Gastroesophageal sphincter (tissue), 4 donors: ENCODE measurements around the gene FAAP20. TPM values are rescaled to one million over a fixed set of nuclear protein-coding genes. Genes with fewer than 3 reads are reported as not detected.

Experiments
- ATAC-seq: fragments of 150-250 bp; one replicate; pipeline ENCODE4 v1.9.1; 2016; ENCODE audit warnings: mild to moderate bottlenecking, moderate library complexity
- H3K27ac ChIP-seq, 4 donors: fragments of 200-600 bp; sonication (generic) in 3 of 4; 1 replicate in 3 of 4; 2 replicates in 1 of 4; pipeline ENCODE4 v1.5.1; 2016 to 2019
- H3K27me3 ChIP-seq: fragments of 200-600 bp; sonication (generic); one replicate; pipeline ENCODE4 v1.5.1; 2019
- H3K36me3 ChIP-seq, 2 donors: fragments of 200-600 bp; sonication (generic); one replicate each; pipeline ENCODE4 v1.5.1; 2019; ENCODE audit warnings: control low read depth in 1 of 2
- H3K4me1 ChIP-seq, 3 donors: fragments of 200-600 bp; sonication (generic); 1 replicate in 2 of 3; 2 replicates in 1 of 3; pipeline ENCODE4 v1.5.1; 2016 to 2019; ENCODE audit warnings: control low read depth in 2 of 3
- H3K4me3 ChIP-seq, 2 donors: fragments of 200-600 bp; sonication (generic); one replicate each; pipeline ENCODE4 v1.5.1; 2019; ENCODE audit warnings: mild to moderate bottlenecking in 1 of 2, moderate library complexity in 1 of 2
- H3K9me3 ChIP-seq, 3 donors: fragments of 200-600 bp; sonication (generic); one replicate each; pipeline ENCODE4 v1.5.1; 2017 to 2019; ENCODE audit warnings: control low read depth in 2 of 3
- CTCF ChIP-seq, 4 experiments: fragments of 200-600 bp in 2 of 4; fragments of 450-650 bp in 2 of 4; sonication (generic) in 1 of 4; IDR thresholded peaks; one replicate each; pipeline ENCODE4 v1.5.1; 2017 to 2019; ENCODE audit warnings: antibody characterized with exemption in 4 of 4, mild to moderate bottlenecking in 2 of 4, moderate library complexity in 2 of 4
- EP300 ChIP-seq: sonication (generic); formaldehyde crosslinking; IDR thresholded peaks from one replicate; pipeline ENCODE4 v1.6.1; 2017; ENCODE audit warnings: antibody characterized with exemption, mild to moderate bottlenecking
- POLR2A ChIP-seq, 2 donors: fragments of 450-650 bp; IDR thresholded peaks; one replicate each; pipeline ENCODE4 v1.6.1; 2017; ENCODE audit warnings: antibody characterized with exemption in 2 of 2, mild to moderate bottlenecking in 2 of 2, moderate library complexity in 1 of 2
- POLR2AphosphoS5 ChIP-seq: sonication (generic); formaldehyde crosslinking; IDR thresholded peaks from one replicate; pipeline ENCODE4 v1.6.1; 2017; ENCODE audit warnings: antibody characterized with exemption
- WGBS, 2 donors: methylation state at CpG; one replicate each; pipeline ENCODE4 v1.1.5; 2018; ENCODE audit warnings: low coverage in 1 of 2; 5-methylcytosine and 5-hydroxymethylcytosine counted together
- total RNA-seq, 4 donors: library from RNA; depleted of rRNA; stranded (reverse); fragments of >200 nt; gene quantifications; one replicate each; pipeline ENCODE4 v1.1.0, GENCODE V29; 2016

The FAAP20 gene
- total RNA-seq, 4 donors from 2014 or later = 25.8 to 51.1 (median 43.3) TPM

GRCh38 chr1:2214541-2215241 lies 20.1 kb upstream of the FAAP20 start:
- WGBS, 2 donors = 20 to 48% methylated on average over 1 to 2 of the region's 21 CpGs
- H3K4me3 ChIP-seq = peak overlapping the region in 1 of 2 donors; percentile 48
- H3K9me3 ChIP-seq = no peaks in the 10 kb centered on the region
- no peaks in the 10 kb centered on the region for H3K36me3 ChIP-seq
- peak; percentile 20 for ATAC-seq
- no peaks in the 10 kb centered on the region for H3K27me3 ChIP-seq
- H3K27ac ChIP-seq = peak overlapping the region; percentile 93 to 100 (median 98)
- H3K4me1 ChIP-seq = peaks cover 13 to 55% (median 38%) of the 10 kb centered on the region in 3 donors
- TF ChIP-seq CTCF (IDR thresholded peaks at IDR 0.05) = no peak

GRCh38 chr1:2213576-2214505 lies 19.3 kb upstream of the FAAP20 start:
- ATAC-seq = peak; percentile 83
- peak overlapping the region; percentile 93 to 100 (median 98) for H3K27ac ChIP-seq
- H3K9me3 ChIP-seq = no peaks in the 10 kb centered on the region
- H3K4me3 ChIP-seq = peak overlapping the region in 1 of 2 donors; percentile 48
- no peaks in the 10 kb centered on the region for H3K36me3 ChIP-seq
- no peaks in the 10 kb centered on the region for H3K27me3 ChIP-seq
- H3K4me1 ChIP-seq = peaks cover 13 to 63% (median 47%) of the 10 kb centered on the region in 3 donors
- TF ChIP-seq EP300 (no peak), CTCF (IDR thresholded peaks at IDR 0.05) (no peak), POLR2A (IDR thresholded peaks at IDR 0.05) (peak in 1 of 2 donors; percentile 50), POLR2AphosphoS5 (peak; percentile 94)
- WGBS, 2 donors = 30% methylated on average over 2 of the region's 32 CpGs; no CpG with 5 or more reads in 1 of the 2 donors

- Histone ChIP-seq H3K9me3 (no peaks in the 10 kb centered on the region), H3K27ac (peak overlapping the region; percentile 93 to 100 (median 98)), H3K36me3 (no peaks in the 10 kb centered on the region), H3K4me3 (peak overlapping the region; percentile 6 to 48), H3K27me3 (no peaks in the 10 kb centered on the region), H3K4me1 (peaks cover 13 to 73% (median 57%) of the 10 kb centered on the region in 3 donors)
- no CpG with 5 or more reads among the region's 49 CpGs for WGBS, 2 donors
- TF ChIP-seq CTCF (IDR thresholded peaks at IDR 0.05) = peak in 3 of 4 experiments; percentile 52 to 64 (median 53)
- no peak for TF ChIP-seq EP300
- peak in 1 of 2 donors; percentile 57 for TF ChIP-seq POLR2A (IDR thresholded peaks at IDR 0.05)
- peak; percentile 76 for TF ChIP-seq POLR2AphosphoS5
- ATAC-seq = peak; percentile 73
Observed at GRCh38 chr1:2212532-2213491, 18.2 kb upstream of the FAAP20 start.

GRCh38 chr1:2212274-2212531 lies 17.6 kb upstream of the FAAP20 start:
- peak; percentile 0 for ATAC-seq
- Histone ChIP-seq H3K27me3 (no peaks in the 10 kb centered on the region), H3K9me3 (no peaks in the 10 kb centered on the region), H3K4me1 (peaks cover 13 to 79% (median 61%) of the 10 kb centered on the region in 3 donors), H3K4me3 (peak overlapping the region in 1 of 2 donors; percentile 48), H3K27ac (peak overlapping the region; percentile 93 to 100 (median 98)), H3K36me3 (no peaks in the 10 kb centered on the region)
- no peak for TF ChIP-seq POLR2A (IDR thresholded peaks at IDR 0.05)
- no peak for TF ChIP-seq POLR2AphosphoS5
- no CpG with 5 or more reads among the region's 10 CpGs for WGBS, 2 donors
